ENCODE data around the gene PRPS2. TPM values are rescaled to one million over a fixed set of nuclear protein-coding genes. Genes with fewer than 3 reads are reported as not detected.

The PRPS2 gene
- 20.2 and 26.8 TPM in 2 replicates for total RNA-seq

DNA sequence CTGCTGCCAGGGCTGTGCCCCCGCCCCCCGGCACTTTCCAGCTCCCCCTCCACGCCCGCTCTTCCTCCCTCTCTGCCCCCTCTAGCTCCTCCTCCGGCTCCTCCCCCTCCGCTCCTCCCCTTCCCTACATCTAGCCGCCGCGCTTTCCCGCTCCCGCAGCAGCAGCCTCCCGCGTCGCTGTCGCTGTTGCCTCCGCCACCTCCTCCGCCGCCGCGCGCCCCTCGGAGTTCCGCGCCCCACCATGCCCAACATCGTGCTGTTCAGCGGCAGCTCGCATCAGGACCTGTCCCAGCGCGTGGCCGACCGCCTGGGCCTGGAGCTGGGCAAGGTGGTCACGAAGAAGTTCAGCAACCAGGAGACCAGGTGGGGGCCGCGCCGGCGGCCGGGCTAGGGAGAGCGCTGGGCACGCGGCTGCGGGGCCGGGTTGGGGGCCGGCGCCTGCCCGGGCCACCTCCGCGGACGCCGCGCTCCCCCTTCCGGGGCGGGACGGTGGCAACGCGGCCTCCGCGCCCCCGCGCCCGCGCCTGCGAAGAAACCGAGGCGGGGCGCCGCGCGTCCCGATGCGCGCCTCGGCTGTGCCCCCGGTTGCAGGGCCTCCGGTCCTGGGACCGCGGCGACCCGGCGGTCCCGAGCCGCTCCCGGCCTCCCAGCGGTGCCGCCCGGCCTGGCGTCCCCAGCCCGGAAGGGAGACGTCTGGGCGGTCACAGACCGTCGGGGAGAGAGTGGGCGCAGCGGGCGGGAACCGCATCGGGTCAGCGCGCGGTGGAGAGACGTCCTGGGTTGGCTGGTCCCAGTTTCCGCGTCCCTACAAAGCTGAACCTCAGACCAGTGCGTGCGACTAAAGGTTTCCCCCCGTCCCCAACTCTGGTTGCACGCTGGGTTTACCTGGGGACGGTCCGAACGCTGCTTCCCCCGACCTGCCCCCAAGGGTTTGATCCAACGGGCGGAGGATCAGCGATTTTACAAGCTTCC is at the start of gene PRPS2:
Gene PRPS2 (plus strand): TSS at position 156 of the 972 bp plus-strand sequence. CDS start 86 bp downstream, at position 242.

DNA sequence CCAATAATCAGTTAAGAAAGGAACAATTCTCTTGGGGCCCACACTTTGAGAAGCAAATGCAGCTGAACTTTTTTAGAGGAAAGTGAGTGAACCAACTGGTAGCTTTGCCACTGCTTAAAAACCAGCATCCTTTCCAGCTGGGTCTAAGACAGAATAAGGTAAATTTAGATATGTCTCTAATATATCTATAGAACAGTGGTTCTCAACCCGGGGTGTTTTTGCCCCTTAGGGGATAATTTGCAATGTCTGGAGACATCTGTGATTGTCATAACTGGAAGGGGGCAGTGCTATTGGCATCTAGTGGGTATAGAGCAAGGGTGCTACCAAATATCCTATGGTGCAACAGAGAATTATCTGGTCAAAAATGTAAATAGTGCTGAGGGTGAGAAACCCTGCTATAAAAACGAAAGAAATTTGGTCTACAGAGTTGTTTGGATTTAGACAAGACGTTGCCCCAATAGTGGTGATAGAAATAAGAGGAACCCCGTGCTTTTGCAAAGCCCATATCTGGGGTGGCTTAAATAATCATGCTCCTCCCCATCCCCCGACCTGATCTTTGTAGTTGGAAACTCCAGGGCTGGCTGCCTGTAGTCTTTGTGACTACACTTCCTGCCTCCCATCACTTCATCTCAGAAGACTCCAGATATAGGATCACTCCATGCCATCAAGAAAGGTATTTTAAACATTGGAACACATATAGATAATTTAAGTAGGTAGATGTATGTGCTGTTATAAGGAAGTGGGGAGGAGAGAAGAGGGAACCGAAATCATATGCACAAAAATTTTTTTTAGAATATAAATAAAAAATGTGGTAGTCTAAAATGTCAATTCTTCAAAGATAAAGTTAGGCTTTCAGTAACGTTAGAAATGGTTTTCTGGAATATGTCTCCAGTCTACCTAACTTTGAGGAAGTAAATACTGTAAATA is 75.5 kb downstream of the PRPS2 start, which contains the start of gene TLR7:
Gene TLR7 (plus strand): TSS at position 622 of the 927 bp plus-strand sequence. CDS start 507 bp downstream, outside the sequence.

Other genes with a start within 250 kb of the PRPS2 start
- not detected in 2 replicates for gene TLR7, start 75.7 kb downstream of the PRPS2 start, total RNA-seq
- not detected in 2 replicates for gene TLR8, start 115.2 kb downstream of the PRPS2 start, total RNA-seq
- 10,272 and 12,677 TPM in 2 replicates for gene TMSB4X, start 183.7 kb downstream of the PRPS2 start, total RNA-seq

All from bladder microvascular endothelial cell (primary cell).